Neuron (in vitro differentiated cells): Measurements from ENCODE around the gene STK16.
"Not testable (repeated sequence)": the region's sequence is repeated elsewhere in the genome, so short reads cannot be mapped to it uniquely, and the experiment has no call there.

Experiments used
- H2AFZ ChIP-seq: one replicate; pipeline ENCODE4 v1.6.1; 2013; ENCODE audit warnings: low read depth, mild to moderate bottlenecking, inconsistent platforms, low read length, moderate library complexity
- H3K27me3 ChIP-seq: one replicate; pipeline ENCODE4 v1.6.1; 2013; ENCODE audit warnings: low read length; ENCODE audit not compliant: insufficient read depth
- H3K36me3 ChIP-seq: one replicate; pipeline ENCODE4 v1.6.1; 2013; ENCODE audit warnings: low read length; ENCODE audit not compliant: insufficient read depth
- H3K4me1 ChIP-seq: one replicate; pipeline ENCODE4 v1.6.1; 2013; ENCODE audit warnings: low read length; ENCODE audit not compliant: insufficient read depth
- H3K4me3 ChIP-seq: 2 replicates; pipeline ENCODE4 v1.5.1; 2013; ENCODE audit warnings: mild to moderate bottlenecking, low read length, moderate library complexity
- H3K9me3 ChIP-seq: one replicate; pipeline ENCODE4 v1.6.1; 2013; ENCODE audit warnings: low read length

The STK16 gene, protein sequence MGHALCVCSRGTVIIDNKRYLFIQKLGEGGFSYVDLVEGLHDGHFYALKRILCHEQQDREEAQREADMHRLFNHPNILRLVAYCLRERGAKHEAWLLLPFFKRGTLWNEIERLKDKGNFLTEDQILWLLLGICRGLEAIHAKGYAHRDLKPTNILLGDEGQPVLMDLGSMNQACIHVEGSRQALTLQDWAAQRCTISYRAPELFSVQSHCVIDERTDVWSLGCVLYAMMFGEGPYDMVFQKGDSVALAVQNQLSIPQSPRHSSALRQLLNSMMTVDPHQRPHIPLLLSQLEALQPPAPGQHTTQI

DNA sequence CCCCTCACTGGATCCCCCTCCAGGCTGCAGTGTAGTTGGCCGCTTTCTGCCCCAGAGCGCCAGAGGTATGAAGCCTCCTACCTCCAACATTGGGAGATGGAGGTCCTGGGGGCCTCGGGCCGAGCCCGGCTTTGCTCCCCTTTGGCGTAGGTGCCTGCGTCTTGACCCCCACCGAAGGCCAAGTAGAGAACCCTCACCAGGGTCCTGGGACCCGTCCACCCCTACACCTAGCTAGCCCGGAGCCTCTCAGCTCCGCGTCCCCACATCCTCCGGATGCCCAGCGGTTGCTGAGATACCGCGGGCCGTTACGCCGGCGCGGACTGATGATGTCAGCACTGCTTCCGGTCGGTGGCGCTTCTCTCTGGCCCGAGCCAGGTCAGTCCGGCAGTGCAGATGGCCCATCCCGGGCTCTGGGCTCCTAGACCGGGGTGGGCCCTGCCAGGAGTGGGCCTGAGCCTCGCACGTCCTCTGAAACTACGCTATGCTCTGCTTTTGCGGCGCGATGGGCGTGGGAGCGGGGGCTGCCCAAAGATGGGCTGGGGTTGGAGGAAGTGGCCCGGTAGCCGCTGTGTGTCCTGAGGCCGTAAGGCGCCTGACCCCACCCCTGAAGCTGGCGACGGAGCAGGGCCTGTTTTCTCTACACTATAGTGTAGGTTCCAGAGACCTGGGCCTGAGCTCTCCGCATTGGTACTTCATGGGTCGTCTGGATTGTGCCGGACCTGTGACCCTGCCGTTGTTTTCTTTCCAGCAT lies at the start of gene STK16, which contains the start of gene GLB1L:
TSS of gene STK16 (plus strand) at position 332 of the 751 bp plus-strand sequence. CDS start 521 bp downstream, outside the sequence.
TSS of gene GLB1L (minus strand) at position 297 of the 751 bp plus-strand sequence. CDS start 1,871 bp downstream, outside the sequence.
- peak within 1 kb of the TSS; percentile 23 for H2AFZ ChIP-seq
- peaks cover 18% of the 10 kb centered on the region for H3K4me1 ChIP-seq
- no peaks in the 10 kb centered on the region for H3K9me3 ChIP-seq
- no peaks in the 10 kb centered on the region for H3K27me3 ChIP-seq
- peak within 1 kb of the TSS; percentile 71 for H3K4me3 ChIP-seq
- peaks cover 19% of the 10 kb centered on the region for H3K36me3 ChIP-seq

DNA sequence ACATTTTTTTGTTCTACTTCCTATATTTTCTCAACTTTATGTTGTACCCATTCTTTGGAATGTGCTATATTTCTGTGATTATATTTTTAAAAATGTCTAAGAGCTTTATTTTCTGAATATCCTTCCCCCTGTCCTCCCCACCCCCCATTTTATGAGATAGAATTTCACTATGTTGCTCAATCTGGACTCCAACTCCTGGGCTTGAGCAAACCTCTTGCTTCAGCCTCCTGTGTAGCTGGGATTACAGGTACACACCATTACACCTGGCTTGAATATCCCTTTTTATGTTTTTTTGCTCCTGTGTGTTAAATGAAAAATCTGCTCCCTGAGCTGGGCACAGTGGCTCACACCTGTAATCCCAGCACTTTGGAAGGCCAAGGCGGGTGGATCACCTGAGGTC lies 47.9 kb upstream of the STK16 start:
- H3K4me3 ChIP-seq = no peak overlapping the region
- H2AFZ ChIP-seq = no peak overlapping the region
- no peaks in the 10 kb centered on the region for H3K4me1 ChIP-seq
- no peaks in the 10 kb centered on the region for H3K9me3 ChIP-seq
- no peaks in the 10 kb centered on the region for H3K27me3 ChIP-seq
- H3K36me3 ChIP-seq = no peaks in the 10 kb centered on the region

DNA sequence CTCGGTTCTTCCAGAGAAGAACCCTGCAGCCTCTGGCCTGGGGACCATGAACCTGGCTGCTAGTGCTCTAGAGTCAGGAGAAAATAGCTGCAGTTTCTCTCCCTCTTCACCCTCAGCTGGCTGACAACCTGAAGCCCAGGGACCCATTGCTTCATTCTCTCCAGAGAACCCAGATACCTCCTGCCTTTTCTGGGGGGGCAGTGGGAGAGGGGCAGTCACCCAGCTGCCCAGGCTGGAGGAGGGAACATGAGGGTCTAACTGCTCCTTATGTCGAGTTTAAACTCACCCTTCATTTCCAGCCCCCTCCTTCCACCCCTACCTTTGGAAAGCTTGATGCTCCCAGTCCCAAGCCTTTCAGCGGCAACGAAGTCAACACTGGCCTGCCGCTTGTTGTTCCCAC lies 46.3 kb upstream of the STK16 start:
- Histone ChIP-seq H3K36me3 (no peaks in the 10 kb centered on the region), H2AFZ (no peak overlapping the region), H3K4me1 (no peaks in the 10 kb centered on the region), H3K4me3 (no peak overlapping the region), H3K9me3 (no peaks in the 10 kb centered on the region), H3K27me3 (no peaks in the 10 kb centered on the region)

DNA sequence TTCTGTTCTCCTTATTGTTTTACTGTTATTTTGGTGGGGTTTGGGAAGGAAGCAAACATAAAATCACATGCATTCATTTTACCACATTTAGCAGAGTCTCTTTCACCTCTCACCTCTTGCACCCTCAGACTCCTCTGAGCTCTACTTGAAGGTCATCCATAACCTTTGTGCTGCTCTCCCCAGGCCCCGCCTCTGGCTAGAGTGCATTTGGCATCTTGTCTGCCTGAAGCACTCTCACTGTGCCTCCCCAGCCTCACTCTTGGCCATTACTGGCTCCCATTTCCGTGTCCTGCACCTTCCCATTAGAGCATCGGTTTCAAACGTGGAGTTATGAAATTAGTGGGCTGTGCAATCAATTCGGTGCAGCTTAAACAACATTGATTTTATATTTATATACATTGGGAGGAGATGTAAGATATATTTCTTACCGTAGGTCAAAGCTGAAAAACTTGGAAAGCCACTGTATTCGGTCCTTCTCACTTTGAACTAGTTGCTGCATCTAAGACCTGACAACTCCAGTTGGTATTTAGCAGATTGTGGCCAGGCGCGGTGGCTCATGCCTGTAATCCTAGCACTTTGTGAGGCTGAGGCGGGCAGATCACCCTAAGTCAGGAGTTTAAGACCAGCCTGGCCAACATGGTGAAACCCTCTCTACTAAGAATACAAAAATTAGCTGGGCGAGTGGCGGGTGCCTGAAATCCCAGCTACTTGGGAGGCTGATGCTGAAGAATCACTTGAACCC lies 45.6 kb upstream of the STK16 start:
- no peaks in the 10 kb centered on the region for H3K27me3 ChIP-seq
- no peaks in the 10 kb centered on the region for H3K36me3 ChIP-seq
- H3K4me1 ChIP-seq = no peaks in the 10 kb centered on the region
- H3K4me3 ChIP-seq = no peak overlapping the region
- H3K9me3 ChIP-seq = no peaks in the 10 kb centered on the region
- no peak overlapping the region for H2AFZ ChIP-seq

DNA sequence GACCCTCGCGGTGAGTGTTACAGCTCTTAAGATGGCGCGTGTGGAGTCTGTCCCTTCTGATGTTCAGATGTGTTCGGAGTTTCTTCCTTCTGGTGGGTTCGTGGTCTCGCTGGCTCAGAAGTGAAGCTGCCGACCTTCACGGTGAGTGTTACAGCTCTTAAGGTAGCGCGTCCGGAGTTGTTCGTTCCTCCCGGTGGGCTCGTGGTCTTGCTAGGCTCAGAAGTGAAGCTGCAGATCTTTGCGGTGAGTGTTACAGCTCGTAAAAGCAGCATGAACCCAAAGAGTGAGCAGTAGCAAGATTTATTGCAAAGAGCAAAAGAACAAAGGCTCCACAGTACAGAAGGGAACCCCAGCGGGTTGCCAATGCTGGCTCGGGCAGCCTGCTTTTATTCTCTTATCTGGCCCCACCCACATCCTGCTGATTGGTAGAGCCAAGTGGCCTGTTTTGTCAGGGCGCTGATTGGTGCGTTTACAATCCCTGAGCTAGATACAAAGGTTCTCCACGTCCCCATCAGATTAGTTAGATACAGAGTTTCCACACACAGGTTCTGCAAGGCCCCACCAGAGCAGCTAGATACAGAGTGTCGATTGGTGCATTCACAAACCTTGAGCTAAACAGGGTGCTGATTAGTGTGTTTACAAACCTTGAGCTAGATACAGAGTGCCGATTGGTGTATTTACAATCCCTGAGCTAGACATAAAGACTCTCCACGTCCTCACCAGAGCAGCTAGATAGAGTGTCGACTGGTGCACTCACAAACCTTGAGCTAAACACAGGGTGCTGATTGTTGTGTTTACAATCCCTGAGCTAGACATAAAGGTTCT lies 44.6 kb upstream of the STK16 start:
- H3K27me3 ChIP-seq, H3K4me1 ChIP-seq, H3K9me3 ChIP-seq, H2AFZ ChIP-seq, H3K4me3 ChIP-seq, H3K36me3 ChIP-seq: not testable (repeated sequence)

DNA sequence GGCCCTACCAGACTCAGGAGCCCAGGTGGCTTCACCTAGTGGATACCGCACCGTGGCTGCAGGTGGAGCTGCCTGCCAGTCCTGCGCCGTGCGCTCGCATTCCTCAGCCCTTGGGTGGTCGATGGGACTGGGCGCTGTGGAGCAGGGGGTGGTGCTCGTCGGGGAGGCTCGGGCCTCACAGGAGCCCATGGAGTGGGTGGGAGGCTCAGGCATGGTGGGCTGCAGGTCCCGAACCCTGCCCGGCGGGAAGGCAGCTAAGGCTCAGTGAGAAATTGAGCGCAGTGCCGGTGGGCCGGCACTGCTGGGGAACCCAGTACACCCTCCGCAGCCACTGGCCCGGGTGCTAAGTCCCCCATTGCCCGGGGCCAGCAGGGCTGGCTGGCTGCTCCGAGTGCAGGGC lies 43.9 kb upstream of the STK16 start:
- not testable (repeated sequence) for H3K9me3 ChIP-seq, H3K36me3 ChIP-seq, H3K4me1 ChIP-seq, H3K27me3 ChIP-seq, H2AFZ ChIP-seq, H3K4me3 ChIP-seq

DNA sequence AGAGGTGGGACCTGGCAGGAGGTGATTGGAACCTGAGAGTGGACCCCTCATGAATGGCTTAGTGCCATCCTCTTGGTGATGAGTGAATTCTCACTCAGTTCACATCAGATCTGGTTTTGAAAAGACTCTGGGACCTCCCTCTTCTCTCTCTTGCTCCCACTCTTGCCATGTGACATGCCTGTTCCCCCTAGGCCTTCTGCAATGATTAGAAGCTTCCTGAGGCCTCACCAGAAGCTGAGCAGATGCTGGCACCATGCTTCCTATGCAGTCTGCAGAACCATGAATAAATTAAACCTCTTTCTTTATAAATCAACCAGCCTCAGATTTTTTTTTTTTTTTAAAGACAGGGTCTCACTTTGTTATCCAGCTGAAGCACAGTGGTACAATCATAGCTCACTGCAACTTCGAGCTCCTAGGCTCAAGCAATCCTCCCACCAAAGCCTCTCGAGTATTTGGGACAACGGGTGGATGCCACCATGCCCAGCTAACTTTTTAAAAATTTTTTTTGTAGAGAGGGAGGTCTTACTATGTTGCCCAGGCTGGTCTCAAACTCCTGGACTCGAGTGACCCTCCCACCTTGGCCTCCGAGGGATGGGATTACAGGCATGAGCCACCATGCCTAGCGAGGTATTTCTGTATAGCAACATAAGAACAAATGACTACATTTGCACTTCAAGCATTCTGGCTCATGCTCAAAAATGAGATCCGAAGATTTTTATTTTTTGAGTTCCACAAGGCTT lies 40.7 kb upstream of the STK16 start:
- no peak overlapping the region for H3K4me3 ChIP-seq
- H3K27me3 ChIP-seq = no peaks in the 10 kb centered on the region
- H3K36me3 ChIP-seq = peaks cover 13% of the 10 kb centered on the region
- H3K9me3 ChIP-seq = no peaks in the 10 kb centered on the region
- H3K4me1 ChIP-seq = peaks cover 8% of the 10 kb centered on the region
- H2AFZ ChIP-seq = no peak overlapping the region

DNA sequence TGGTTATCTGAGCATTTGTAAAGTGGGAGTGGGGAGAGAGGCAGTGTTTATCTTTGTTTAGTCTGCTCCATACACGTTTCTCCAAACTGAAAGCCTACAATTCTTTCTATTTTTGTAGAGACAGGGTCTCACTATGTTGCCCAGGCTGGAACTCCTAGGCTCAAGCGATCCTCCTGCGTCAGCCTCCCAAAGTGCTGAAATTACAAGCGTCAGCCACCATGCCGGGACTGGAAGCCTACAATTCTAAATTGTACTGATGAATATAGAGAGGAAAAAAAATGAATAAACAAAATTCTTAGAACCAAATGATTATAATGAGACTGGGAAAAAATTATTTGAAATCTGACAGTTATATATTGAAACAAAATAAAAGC lies 40.1 kb upstream of the STK16 start:
- Histone ChIP-seq H3K36me3 (peaks cover 14% of the 10 kb centered on the region), H3K9me3 (no peaks in the 10 kb centered on the region), H3K27me3 (no peaks in the 10 kb centered on the region), H3K4me1 (peaks cover 8% of the 10 kb centered on the region), H3K4me3 (no peak overlapping the region), H2AFZ (no peak overlapping the region)

DNA sequence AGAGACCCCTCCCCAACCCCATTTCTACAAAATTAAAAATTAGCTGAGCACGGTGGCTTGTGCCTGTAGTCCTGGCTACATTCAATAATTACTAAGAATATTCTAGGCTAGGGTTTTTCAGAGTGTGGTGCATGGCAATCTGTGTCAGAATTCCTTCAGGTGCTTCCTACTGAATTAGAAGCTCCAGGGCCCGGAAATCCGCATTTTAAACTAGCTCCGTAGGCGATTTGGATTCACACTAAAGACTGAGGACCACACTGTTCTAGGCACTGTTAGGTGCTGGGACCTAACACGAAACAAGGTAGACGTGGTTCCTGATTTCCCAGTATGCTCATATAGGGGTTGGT lies 39.3 kb upstream of the STK16 start:
- no peaks in the 10 kb centered on the region for H3K9me3 ChIP-seq
- peaks cover 16% of the 10 kb centered on the region for H3K36me3 ChIP-seq
- H3K27me3 ChIP-seq = no peaks in the 10 kb centered on the region
- H3K4me1 ChIP-seq = peaks cover 8% of the 10 kb centered on the region
- peak overlapping the region; percentile 56 for H3K4me3 ChIP-seq
- peak overlapping the region; percentile 42 for H2AFZ ChIP-seq

DNA sequence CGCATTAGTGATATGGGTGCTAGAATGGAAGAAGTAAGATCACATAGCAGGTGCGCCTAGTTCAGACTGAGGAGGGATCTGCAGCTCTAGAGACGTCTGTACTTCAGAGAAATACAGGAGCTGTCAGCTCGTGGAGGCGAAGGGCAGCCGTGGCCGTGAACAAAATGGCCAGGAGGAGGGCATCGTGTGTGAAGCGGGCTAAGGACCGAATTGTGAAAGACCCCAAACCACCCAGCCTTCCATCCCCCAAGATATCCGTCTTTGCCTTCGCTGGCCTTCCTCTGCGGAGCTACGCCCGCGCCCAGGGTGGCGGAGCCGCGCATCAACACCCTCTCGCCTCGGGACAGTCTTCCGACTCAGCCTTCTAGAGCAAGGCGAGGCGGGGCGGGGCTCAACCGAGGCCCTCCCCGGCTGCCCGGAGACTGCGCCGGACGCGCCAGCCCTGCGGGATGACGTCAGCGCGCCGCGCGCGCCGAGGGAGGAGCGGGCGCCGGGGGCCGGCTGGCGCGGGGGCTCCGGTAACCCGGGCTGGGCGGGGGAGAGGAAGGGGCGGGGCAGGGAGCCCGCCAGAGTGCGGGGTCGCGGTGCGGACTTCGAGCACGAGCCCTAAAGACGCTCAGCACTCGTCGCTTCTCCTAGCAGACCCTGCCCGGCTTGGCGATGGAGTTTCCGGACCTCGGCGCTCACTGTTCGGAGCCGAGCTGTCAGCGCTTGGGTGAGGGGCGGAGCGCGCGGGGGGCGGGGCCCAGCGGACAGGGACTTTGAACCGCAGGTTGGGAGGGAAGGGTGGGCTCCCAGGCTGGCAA lies 38.7 kb upstream of the STK16 start, which contains the start of gene ZFAND2B:
TSS of gene ZFAND2B (plus strand) at position 455 of the 806 bp plus-strand sequence. CDS start at position 661, 206 bp downstream.
- Histone ChIP-seq H3K4me1 (peaks cover 8% of the 10 kb centered on the region), H3K4me3 (peak within 1 kb of the TSS; percentile 56), H3K9me3 (no peaks in the 10 kb centered on the region), H3K36me3 (peaks cover 19% of the 10 kb centered on the region), H3K27me3 (no peaks in the 10 kb centered on the region), H2AFZ (peak within 1 kb of the TSS; percentile 42)

DNA sequence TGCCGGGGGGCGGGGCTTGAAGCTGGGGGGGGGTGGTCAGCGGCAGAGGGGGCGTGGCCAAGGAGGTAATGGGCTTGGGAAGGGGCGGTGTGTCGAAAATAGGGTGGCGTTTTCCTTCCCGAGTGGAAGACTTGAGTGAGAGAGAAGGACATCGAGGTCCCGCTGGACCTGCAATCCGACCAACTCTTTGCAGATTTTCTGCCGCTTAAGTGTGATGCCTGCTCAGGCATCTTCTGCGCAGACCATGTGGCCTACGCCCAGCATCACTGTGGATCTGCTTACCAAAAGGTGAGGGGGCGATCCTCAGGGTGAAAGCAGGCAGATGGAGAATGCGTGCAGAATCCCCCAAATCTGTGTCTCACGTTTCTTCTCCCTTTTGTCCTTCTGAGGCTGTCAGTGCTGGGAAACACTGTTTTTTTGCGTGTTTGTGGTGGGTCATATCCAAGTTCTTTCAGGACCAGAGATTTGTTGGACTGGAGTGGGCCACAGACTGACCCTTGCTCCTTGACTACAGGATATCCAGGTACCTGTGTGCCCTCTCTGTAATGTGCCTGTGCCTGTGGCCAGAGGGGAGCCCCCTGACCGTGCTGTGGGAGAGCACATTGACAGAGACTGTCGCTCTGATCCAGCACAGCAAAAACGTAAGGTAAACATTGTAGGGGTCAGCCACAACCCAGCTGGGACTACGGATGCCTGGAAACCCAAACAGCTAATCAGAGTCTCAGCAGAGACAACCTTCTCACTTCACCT lies 38.0 kb upstream of the STK16 start:
- H3K36me3 ChIP-seq = peaks cover 21% of the 10 kb centered on the region
- no peaks in the 10 kb centered on the region for H3K27me3 ChIP-seq
- H2AFZ ChIP-seq = no peak overlapping the region
- peaks cover 8% of the 10 kb centered on the region for H3K4me1 ChIP-seq
- H3K9me3 ChIP-seq = no peaks in the 10 kb centered on the region
- peak overlapping the region; percentile 56 for H3K4me3 ChIP-seq
